Upper lobe of right lung (tissue), 1 donor: ENCODE results near the gene WDHD1. TPM values are rescaled to one million over a fixed set of nuclear protein-coding genes. Genes with fewer than 3 reads are reported as not detected.

Source experiments
- ATAC-seq: fragments of 200-7000 bp; cut with Tn5 transposase; one replicate; pipeline ENCODE4 v1.9.1; 2020; ENCODE audit warnings: mild to moderate bottlenecking, moderate library complexity
- DNase-seq: peaks from one replicate; pipeline ENCODE4 v3.0.0-alpha.2; 2020
- H3K27ac ChIP-seq: fragments of 200-600 bp; one replicate; pipeline ENCODE4 v1.8.0; 2022
- H3K27me3 ChIP-seq: fragments of 200-600 bp; one replicate; pipeline ENCODE4 v1.8.0; 2022; ENCODE audit warnings: mild to moderate bottlenecking
- H3K36me3 ChIP-seq: fragments of 200-600 bp; one replicate; pipeline ENCODE4 v1.8.0; 2022
- H3K4me1 ChIP-seq: fragments of 200-600 bp; one replicate; pipeline ENCODE4 v1.8.0; 2022
- H3K4me3 ChIP-seq: fragments of 200-600 bp; one replicate; pipeline ENCODE4 v1.8.0; 2022; ENCODE audit warnings: mild to moderate bottlenecking
- H3K9me3 ChIP-seq: fragments of 200-600 bp; one replicate; pipeline ENCODE4 v1.8.0; 2022
- CTCF ChIP-seq: fragments of 200-600 bp; IDR thresholded peaks from one replicate; pipeline ENCODE4 v1.8.0; 2022; ENCODE audit warnings: antibody characterized with exemption
- intact Hi-C: fragments of 100-400 bp; cut with DNase I; formaldehyde crosslinking; loops from one replicate; pipeline ENCODE4 v1.11.0; 2022
- total RNA-seq: library from RNA; stranded (reverse); fragmentation: NEBNext Ultra II Directional; extraction: Animal tissue kit (Norgen Biotek cat#: 25700); gene quantifications from one replicate; pipeline ENCODE4 v1.2.1, GENCODE V29; 2021
- donor health status: DM: no; HTN: yes; CAD: no; lungs with severe emphysema.

WDHD1 gene
- total RNA-seq, 1 donor from 2014 or later = 3.5 TPM

- no peak for DNase-seq
- Histone ChIP-seq H3K4me3 (no peak overlapping the region), H3K9me3 (no peaks in the 10 kb centered on the region), H3K4me1 (peaks cover 4% of the 10 kb centered on the region), H3K27ac (no peak overlapping the region), H3K36me3 (no peaks in the 10 kb centered on the region), H3K27me3 (no peaks in the 10 kb centered on the region)
- TF ChIP-seq CTCF = no peak
- ATAC-seq = peak; percentile 41
- intact Hi-C loops = no loop called here
These were observed 136.1 kb downstream of the WDHD1 start for GRCh38 chr14:54890788-54891187.

GRCh38 chr14:54889919-54890318, 137.0 kb downstream of the WDHD1 start:
- Histone ChIP-seq H3K9me3 (no peaks in the 10 kb centered on the region), H3K27me3 (no peaks in the 10 kb centered on the region), H3K36me3 (no peaks in the 10 kb centered on the region), H3K27ac (no peak overlapping the region), H3K4me3 (no peak overlapping the region), H3K4me1 (peaks cover 4% of the 10 kb centered on the region)
- no peak for TF ChIP-seq CTCF
- DNase-seq (no peak), ATAC-seq (no peak)
- intact Hi-C loops = no loop called here

Other genes with a start within 250 kb of the WDHD1 start
- gene GCH1, start 124.3 kb downstream of the WDHD1 start, total RNA-seq = 14.3 TPM
- 23.8 TPM for gene SOCS4, start 137 bp upstream of the WDHD1 start, total RNA-seq
- gene MAPK1IP1L, start 24.5 kb upstream of the WDHD1 start, total RNA-seq = 72.5 TPM
- 351 TPM for gene LGALS3, start 102.2 kb upstream of the WDHD1 start, total RNA-seq
- gene DLGAP5, start 164.5 kb upstream of the WDHD1 start, total RNA-seq = 0.52 TPM
- 29.2 TPM for gene FBXO34, start 244.3 kb upstream of the WDHD1 start, total RNA-seq